GM12873 (cell line): ENCODE measurements around the gene CDC42BPA.

Experiments used
- TF ChIP-seq, protein P1 (sequence below): IDR thresholded peaks from 2 replicates; pipeline ENCODE4 v1.5.1; 2012; ENCODE audit warnings: low read depth, mild to moderate bottlenecking, moderate library complexity, low read length, control low read depth; ENCODE audit not compliant: insufficient read depth; ENCODE audit errors: missing control alignments

The CDC42BPA gene

DNA sequence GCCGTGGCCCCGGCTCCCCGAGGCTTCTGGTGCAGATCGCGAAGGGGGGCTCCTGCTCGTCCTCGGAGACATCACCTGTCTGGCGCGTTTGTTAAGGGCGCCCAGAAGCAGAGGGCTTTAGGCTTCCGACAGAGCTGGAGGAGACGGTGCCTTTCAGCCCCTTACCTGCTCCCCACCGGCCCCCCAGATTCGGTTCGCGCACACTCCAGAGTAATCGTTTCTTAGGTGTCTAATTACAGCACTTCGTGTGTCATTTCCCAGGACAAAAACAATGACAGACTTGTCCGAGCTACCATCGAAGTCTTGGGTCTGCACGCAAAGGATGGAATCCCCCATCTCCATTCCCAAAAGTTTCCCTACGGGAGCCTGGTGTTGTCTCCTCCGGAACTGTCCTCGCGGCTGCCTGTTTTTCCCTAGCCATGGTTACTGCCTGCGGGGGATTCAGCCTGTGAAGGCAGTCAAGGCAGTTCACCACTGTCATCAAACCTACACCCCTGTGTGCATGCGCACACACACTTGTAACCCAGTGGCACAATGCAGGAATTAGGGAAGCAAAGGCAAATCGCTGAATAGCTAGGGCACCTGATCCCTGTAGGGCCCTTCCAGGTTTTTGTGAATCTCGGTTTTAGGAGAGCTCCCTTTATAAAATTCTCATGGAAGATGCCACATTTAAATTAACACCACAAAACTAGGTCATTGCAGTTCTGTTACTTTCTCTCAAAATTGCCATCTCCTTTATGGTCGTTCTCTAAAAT, 738 bp upstream of the CDC42BPA start:
- TF ChIP-seq, protein P1, sequence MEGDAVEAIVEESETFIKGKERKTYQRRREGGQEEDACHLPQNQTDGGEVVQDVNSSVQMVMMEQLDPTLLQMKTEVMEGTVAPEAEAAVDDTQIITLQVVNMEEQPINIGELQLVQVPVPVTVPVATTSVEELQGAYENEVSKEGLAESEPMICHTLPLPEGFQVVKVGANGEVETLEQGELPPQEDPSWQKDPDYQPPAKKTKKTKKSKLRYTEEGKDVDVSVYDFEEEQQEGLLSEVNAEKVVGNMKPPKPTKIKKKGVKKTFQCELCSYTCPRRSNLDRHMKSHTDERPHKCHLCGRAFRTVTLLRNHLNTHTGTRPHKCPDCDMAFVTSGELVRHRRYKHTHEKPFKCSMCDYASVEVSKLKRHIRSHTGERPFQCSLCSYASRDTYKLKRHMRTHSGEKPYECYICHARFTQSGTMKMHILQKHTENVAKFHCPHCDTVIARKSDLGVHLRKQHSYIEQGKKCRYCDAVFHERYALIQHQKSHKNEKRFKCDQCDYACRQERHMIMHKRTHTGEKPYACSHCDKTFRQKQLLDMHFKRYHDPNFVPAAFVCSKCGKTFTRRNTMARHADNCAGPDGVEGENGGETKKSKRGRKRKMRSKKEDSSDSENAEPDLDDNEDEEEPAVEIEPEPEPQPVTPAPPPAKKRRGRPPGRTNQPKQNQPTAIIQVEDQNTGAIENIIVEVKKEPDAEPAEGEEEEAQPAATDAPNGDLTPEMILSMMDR, result no peak

DNA sequence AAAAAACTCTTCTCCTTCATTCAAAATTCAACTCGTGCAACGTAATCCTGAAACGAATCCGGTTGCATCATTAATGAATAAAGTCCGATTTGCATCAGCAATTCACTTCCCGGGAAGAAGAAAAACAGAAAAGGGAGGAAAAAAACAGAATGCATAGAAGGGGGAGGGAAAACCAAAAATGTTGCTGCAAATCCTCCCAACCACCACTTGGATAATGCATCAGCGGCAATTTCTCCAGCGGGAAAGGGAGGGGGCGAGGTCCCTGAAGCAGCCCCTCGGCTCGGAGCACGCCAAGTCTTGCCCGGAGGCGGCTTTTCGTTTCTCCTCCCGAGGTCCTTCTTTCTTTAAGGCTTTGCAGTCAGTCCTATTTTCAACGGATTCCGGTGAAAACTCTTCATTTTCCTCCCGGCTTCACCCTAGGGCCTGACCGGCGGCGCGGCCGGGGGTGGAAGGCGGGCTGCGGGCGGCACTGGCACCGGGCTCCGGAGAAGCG, 723 bp downstream of the CDC42BPA start:
- TF ChIP-seq, protein P1, result no peak

DNA sequence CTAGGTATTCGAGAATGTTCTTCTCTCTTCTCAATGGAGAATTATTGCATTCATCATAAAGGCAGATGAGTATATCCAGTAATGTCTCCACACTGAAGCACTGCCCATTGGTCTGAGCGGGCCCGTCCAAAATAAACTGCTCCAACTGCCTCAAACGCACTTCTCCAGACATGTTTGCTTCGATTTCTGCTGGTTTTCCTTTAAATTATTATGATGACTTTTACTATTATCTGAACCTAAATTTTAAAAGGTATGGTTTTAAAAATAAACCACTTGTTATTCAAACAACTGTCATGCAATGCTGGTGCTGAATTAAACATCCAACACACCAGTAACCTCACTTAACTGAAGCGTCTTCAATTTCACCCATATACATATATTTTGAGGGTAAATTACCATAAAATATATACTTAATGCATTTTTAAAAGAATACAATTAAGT, 1.3 kb downstream of the CDC42BPA start:
- TF ChIP-seq, protein P1, result no peak

DNA sequence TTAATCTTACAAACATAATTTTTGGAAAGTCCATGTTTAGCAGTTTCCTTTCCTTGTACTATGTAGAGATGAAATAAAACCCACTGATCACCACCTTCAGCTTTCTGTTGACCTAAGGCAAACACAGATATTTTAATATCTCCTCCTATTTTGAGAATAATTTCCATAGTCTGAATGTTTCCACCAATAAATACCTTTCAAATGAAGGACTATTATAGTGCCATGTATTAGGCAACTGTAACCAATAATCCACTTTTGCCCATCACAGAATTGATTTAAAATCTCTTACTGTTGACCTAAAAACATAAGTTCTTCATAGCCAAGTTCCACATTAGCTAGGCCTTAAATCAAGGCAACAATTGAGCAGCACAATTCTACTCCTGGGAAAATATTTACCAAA, 1.8 kb downstream of the CDC42BPA start:
- TF ChIP-seq, protein P1, result no peak

DNA sequence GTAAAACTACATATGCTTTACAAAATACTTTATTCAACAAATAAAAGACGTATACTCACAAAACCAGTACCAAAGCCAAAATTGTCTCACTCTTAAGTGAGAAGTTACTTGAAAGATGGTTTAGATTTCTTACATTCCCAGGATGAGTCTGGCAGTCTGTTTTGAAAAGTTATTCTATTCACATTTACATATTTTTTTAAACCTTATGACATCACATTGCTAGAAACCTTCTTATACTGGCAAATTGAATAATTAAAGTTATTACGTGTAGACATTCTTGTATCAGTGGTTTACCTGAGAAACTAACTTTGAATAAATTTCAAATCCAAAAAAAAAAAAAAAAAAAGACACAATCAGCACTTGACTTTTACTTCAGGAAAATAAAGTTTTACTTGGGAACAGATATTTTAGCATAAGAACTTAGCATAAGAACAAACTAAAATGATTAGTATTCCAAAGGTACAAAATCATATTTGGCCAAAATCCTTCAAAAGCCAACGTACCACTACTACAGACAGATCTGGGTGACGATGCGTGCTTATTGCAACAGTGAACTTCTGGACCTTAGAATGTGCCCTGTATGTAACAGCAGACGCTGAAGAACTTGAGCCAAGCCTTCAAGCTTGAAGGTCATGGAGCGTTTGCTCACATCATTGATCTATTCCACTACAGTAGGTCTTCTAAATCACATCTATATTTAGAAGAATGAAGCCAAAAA, 2.5 kb downstream of the CDC42BPA start:
- TF ChIP-seq, protein P1, result no peak

DNA sequence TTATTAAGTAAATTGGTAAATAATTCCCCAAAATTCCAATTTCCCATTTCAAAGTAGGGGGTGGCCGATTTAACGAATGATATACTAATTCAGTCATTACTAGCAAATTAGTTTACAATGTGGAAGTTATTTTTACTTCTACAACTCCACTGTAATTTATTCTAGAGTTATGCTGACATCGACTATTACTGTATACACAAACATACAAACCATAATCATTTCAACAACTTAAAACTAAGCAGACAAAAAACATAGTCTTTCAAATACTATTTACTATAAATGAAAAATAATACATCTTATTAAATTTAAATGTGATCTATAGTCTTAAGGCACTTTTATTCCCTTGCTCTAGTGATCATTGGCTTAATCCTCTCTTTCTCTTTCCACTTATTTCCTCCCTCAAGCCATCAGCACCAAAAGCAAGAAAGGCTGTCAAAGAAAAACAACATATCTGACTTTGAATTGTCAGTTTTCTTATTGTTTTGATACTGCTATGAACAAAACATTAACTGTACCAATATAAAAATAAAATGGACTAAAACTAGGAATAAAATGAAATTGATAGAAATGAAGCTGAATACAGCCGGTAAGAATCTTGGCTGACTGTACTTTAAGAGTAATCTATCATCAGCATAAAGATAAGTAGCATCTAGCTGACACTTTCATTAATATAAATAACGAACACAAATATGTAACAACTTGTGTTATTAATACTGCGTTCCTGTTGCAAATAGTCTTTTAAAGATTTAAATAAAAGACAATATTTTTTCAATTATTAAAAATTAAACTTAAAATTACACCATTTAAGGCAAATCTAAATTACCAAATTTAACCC, 4.1 kb downstream of the CDC42BPA start:
- TF ChIP-seq, protein P1, result no peak
